Glomerular endothelial cell (primary cell): Measurements from ENCODE around the gene RNF183. TPM values are rescaled to one million over a fixed set of nuclear protein-coding genes. Genes with fewer than 3 reads are reported as not detected.
"Not testable (repeated sequence)": the region's sequence is repeated elsewhere in the genome, so short reads cannot be mapped to it uniquely, and the experiment has no call there.

Experiments used
- DNase-seq: peaks from one replicate; pipeline ENCODE4 v3.0.0-alpha.2; 2011; ENCODE audit warnings: low read depth, low spot score; ENCODE audit errors: extremely low read depth
- total RNA-seq: library from RNA; depleted of rRNA; stranded (reverse); fragments of >200 nt; gene quantifications from 2 replicates; pipeline ENCODE4 v1.2.3, GENCODE V29; 2015

RNF183 gene
- total RNA-seq, 1 donor from 2014 or later: not detected

DNA sequence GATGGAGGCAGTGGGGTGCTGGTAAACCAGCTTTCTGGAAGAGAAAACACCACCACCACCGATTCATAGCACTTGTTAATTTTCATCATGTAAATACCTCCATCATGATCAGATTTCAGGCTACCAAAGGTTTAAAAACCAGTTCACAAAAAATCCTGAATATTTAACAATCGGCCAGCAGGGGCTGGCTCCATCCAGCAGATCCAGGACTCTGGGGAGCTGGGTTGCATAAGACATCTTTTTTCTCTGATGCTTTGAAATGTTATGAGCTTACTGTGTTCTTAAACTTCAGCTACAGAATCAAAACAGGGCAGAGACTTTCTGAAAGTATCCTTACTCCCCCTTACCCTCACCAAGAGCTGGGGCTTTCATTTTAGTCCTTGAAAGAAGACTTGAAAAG lies 14.6 kb upstream of the RNF183 start:
- DNase-seq: no peak

DNA sequence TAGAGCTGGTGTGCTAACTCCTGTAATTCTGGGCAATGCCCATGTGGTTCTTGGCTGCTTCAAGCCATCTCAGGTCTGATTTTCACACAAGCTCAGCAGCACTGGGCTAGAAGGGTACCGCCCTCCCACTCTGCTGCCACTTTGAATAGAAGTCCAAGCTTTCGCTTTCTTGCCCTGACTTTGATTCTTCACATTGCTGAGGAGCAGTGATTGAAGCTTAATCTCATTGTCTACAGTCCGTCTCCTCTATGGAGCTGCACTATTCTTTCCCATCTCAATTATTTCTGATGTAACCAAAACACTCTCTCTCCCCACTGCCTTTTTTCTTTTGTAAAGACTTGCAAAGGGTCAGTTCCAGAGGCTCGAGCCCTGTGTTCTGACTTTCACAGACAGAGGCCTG lies 12.9 kb upstream of the RNF183 start:
- DNase-seq: no peak

DNA sequence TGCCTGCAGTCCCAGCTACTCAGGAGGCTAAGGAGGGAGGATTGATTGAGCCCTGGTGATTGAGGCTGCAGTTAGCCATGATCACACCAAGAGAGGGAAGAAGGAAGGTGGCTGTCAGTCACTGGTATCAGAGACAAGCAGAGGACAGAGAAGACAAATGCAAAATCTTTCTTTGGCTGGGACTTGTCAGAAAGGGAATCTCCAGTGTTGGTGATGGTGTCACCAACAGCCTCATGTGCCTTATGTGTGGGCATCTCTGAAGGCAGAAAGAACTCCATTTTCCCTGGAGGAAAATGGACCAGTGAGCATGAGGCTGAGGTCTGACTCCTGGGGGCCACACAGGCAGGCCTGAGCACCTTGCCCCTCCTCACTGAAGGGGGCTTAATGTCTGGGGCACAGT lies 12.1 kb upstream of the RNF183 start:
- no peak for DNase-seq

DNA sequence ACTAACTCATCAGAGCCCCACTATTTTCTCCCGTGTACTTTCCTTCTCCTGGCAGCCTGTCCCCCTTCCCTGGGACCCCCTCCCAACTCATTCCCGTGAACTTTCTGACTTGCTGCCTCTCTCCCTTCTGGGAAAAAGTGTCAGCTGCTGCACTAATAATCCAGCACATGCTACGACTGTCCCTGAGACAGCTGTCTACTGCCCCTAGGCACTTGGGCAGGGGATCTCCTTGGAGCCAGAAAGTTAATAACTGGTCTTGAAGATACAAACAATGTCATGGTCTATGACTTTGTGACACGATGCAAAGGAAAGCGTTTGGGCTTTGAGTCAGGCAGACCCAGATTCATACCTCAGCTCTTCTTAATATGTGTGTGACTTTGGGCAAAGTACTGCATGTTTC lies 10.1 kb upstream of the RNF183 start:
- no peak for DNase-seq

GRCh38 chr9:113311961-113312360 lies 8.8 kb upstream of the RNF183 start:
- no peak for DNase-seq

DNA sequence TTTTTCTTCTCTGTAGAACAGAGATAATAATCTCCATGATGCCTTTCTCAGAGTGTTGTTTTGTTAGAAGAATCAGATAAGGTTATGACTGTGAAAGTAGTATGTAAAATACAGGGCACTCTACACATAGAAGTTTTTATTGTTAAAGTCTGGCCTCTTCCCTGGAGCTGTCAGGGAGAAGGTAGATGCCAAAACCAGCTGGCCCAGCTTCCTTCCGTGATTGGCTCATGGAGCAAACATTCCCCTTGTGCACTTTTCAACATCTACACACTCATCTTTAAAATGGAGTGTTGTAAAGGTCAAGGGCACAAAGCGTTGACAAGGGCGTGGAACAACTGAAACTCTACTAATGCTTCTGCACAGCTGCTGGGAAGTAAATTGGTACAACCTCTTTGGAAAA lies 7.4 kb upstream of the RNF183 start:
- DNase-seq: no peak

GRCh38 chr9:113309204-113309813 lies 6.1 kb upstream of the RNF183 start:
- no peak for DNase-seq

GRCh38 chr9:113307396-113307975 lies 4.3 kb upstream of the RNF183 start:
- DNase-seq: no peak

- no peak for DNase-seq
Measured at GRCh38 chr9:113306566-113306965, 3.4 kb upstream of the RNF183 start.

DNA sequence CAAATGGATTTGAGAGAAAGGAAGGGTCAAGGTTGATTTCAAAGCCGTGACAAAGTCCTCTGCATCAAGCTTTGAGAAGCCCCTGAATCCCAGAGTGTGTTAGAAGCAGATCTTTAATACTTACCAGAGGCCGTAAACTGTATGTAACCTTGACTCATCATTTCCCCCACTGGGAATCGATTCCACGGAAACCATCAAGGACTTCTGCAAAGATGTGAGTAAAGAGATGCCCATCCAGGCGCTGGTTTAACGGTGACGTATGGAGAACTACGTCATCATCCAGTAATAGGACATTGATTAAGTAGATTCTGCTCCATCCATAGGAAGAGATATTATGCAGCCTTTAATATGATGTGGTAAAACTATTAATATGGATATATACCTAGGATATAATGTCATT lies 1.6 kb downstream of the RNF183 start:
- DNase-seq: no peak

GRCh38 chr9:113299800-113300292 lies 3.3 kb downstream of the RNF183 start:
- DNase-seq: no peak

DNA sequence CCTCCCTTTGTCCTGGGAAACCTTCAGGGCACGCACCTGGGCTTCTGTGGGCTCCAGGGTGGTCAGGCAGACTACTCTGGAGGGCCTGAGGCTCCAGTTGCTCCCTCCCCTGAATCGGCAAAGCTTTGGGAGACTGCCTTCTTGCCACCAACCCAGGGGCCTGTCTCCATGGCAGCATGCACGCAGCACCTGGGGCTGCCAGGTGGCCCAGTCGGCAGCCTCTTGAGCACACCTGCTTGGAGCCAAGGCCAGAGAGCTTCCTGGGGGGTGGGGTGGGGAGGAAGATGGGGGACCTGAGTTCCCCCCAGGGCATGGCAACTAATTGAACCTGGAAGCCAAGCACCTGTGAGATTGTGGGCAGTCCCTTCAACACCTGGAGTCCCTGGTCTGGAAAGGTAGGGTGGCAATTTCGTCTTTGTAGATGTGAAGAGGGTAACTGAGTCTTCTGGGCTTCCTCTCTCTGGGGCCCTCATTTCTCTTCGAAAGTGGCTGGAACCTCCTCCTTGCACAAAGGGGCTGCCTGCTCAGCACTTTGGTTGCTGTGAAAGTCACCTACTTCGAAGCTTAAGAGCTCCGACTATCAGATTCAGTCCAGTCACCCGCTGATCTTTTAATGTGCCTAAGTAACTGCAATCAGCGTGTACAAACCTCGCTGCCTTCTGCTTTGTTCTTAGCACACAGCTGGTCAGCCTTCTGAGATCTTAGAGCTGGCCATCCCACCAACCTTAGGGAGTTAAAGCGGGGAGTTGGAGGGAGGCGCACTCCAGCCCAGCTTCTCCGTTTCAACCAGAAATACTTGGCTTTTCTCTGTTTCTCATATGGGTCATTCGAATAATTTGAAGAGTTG lies 4.0 kb downstream of the RNF183 start:
- no peak for DNase-seq

- DNase-seq: no peak
Measured at GRCh38 chr9:113298311-113298710, 4.9 kb downstream of the RNF183 start.

DNA sequence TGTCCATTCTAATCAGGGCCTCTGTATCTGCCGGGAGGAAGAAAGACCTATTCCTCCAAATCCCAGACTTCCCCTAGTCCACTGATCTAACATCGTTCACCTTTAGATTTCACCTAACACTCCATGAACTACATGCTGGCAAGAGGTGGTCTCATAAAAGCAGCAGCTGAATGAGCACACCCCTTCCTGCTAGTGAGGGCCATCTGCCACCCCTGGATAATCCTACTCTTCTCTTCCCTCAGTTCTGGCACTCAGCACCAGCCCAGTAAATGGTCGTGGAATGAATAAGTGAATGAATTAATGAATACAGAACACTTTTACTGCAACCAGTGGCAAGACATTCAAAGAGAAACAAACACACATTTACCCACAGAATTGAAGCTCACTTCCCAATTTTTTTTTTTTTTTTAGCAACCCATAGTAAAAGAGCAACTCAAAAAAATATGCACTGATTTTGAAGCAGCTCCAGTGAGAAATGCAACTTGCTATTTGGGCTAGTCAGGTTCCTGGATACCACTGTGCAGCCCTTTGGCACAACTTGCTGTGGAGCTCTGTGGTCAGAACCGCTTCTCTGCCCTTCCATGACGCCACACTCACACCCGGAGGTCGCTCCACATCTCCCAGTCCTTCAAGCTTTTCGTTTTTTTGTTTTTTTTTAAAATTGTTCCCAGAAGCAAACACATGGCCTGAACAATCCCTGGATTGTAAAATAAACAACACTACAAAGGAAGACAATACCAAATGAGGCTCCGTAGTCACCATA lies 6.2 kb downstream of the RNF183 start:
- DNase-seq: no peak

GRCh38 chr9:113296247-113296646 lies 6.9 kb downstream of the RNF183 start:
- not testable (repeated sequence) for DNase-seq

- no peak for DNase-seq
Measured at GRCh38 chr9:113293285-113293878, 9.8 kb downstream of the RNF183 start.

GRCh38 chr9:113290052-113290607 lies 13.0 kb downstream of the RNF183 start:
- no peak for DNase-seq

DNA sequence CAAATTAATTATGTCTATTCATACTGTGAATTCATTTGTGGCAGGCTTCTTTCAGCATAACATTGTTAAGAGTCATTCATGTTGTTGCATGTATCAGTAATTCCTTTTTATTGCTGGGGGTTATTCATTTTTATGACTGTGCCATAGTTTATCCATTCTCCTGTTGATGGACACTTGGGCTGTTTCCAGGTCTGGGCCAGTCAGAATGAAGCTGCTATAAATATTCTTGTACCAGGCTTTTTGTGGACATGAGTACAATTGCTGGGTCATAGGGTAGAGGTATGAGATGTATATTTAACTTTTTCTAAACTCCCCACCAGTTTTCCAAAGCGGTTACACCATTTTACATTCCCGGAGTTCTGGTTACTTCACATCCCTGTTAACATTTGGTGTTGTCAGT lies 14.1 kb downstream of the RNF183 start:
- no peak for DNase-seq

- DNase-seq: no peak
Measured at GRCh38 chr9:113281356-113281755, 21.8 kb downstream of the RNF183 start.

- no peak for DNase-seq
Measured at GRCh38 chr9:113278840-113279239, 24.3 kb downstream of the RNF183 start.
